NCI-H1417 (cell line): Measurements from ENCODE around the gene CD3D.
A peak's percentile ranks its signal among the peaks of the same experiment; 100 is the strongest.
"Not testable (repeated sequence)": the region's sequence is repeated elsewhere in the genome, so short reads cannot be mapped to it uniquely, and the experiment has no call there.

Source experiments
- DNase-seq, 3 experiments: peaks; one replicate each; lab custom pipeline; 2025; lab: John Stamatoyannopoulos, UW

Gene CD3D

DNA sequence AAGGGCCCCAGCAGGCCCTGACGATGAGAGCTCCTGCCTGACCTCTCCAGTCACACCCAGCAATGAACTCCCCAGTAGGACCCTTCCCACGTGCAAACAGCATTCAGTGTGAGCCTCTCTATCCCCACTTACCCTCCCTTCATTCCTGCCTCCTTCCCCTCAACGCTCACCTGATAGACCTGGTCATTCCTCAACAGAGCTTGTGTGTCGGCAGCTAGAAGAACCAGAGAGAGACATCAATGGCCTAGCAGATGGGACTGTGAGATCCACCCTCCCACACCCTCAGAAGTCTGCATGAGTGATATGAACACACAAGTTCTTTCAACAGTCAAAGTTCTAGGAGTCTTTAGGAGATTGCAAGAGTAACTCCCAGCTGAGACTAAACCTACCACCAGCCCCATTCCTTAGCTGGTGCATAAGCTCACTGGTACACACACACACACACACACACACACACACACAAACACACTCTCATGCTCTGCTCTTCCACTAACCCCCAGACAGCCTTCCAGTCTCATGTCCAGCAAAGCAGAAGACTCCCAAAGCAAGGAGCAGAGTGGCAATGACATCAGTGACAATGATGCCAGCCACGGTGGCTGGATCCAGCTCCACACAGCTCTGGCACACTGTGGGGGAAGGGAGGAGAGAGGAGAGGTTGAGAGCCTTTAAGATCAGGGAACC, 3.1 kb downstream of the CD3D start:
- no peak for DNase-seq

DNA sequence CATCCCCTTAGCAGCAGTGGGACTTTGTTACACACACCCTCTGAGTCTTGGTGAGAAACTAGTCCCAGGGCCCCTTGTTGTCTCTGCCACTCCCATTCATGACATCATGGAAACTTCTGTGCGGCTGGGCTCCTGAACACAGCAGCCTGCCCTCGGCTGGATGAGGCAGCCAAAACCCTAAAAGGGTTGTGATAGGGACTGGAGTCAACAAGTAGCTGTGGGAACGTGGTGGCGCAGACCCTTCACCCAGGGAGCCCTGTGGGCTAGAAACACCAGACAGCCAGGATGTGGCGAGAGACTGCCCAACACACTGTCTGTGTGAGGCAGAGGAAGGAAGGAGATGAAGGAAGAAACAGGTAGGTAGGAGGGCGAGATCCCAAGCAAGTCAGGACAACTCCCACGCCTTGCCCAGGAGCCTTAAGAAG, 3.9 kb downstream of the CD3D start:
- no peak for DNase-seq

DNA sequence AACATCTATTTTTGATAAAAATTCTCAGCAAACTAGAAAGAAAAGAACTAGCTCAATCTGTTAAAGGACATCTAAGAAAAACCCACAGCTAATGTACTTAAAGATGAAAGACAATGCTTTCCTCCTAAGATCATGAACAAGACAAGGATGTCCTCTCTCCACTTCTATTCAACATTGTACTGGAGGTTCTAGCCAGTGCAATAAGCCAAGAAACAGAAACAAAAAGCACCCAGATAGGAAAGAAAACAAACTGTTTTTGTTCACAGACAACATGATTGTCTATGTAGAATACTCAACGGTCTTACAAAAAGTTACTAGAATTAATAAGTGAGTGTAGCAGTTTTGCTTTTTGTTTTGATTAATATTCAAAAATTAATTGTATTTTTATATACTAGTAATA, 7.8 kb downstream of the CD3D start:
- DNase-seq, result no peak

DNA sequence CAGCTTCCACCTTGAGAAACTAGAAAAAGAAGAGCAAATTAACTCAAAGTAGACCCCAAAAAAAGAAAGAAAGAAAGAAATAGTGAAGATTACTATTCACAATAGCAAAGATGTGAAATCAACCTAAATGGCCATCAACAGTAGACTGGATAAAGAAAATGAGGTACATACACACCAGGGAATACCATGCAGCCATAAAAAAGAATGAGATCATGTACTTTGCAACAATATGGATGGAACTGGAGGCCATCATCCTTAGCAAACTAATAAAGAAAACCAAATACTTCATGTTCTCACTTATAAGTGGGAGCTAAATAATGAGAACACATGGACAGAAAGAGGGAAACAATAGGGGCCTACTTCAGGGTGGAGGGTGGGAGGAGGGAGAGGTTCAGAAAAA, 13.8 kb downstream of the CD3D start:
- DNase-seq, result no peak

DNA sequence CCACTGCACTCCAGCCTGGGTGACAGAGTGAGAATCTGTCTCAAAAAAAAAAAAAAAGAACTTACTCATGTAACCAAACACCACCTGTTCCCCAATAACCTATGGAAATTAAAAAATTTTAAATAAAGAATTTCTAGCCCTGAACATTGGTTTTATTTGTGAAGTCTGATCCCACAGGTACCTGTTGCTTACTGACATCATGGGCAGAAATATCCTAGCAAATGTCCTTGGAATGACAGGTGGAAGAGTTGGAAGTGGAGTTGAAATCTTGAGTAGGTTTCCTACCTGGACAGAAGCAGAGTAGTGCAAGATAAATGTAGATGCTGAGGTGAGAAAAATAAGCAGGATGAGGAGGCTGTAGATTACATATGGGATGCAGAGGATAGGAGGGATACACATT, 17.2 kb downstream of the CD3D start:
- no peak for DNase-seq

DNA sequence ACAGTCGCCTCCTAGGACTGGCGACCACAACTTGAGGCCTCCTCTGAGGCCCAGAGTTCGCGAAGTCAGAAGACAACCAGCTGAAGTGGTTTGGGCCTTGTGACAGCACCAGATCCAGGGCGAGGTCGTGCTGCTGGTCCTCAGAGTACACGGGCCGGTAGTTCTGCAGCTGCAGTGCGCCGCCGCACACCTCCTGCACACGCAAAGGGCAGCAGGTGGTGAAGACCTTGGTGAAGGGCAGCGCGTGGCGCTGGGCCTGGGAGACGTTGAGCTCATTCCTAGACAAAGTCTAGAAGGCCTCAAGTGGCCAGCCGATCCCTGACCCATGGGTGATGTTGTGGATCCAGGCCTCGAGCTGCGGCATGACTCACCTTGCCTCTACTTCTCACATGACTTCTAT, 19.8 kb downstream of the CD3D start:
- no peak for DNase-seq

DNA sequence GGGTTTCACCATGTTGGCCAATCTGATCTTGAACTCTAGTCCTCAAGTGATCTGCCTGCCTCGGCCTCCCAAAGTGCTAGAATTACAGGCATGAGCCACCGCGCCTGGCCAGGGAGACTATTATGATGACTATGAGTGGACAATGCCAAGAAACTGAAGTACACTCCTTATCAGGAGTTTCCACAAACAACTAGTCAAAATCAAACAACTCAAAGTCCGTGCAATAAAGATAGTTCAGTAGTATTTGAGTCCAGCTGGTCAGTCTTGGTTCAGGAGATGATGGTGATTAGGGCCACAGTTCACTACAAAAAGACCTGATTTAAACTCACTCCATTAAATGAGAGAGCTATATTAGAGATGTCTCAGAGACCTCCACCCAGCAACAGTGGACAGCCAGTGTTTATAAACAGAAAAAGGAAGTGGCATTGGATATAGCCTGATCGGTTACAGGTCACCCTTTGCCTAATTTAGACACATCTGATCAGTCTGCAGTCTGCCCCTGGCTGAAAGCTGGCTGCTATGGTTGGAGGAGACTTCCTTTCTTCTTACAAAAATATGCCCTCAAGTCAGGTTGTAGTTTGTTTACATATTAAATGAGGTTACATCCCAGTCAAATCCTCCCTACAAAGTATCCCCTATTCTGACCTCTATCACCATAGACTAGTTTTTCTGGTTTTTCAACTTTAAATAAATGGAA, 21.0 kb downstream of the CD3D start:
- no peak for DNase-seq

DNA sequence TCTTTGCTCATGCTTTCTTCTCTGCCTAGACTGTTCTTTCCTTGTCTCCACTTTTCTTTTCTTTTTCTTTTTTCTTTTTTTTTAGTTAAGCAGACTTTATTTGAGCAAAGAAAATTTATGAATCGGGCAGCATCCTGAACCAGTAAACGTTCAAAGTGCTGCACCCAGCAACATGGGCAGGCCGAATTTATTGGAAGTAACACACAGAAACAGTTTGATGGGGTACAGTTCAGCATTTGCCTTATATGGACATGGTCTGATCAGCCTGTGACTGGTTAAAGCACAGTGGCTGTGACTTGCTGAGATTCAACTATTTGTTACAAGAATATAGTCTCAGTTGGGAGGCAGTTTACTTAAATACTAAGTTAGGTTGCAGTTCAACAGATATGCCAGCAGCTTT, 22.0 kb downstream of the CD3D start:
- no peak for DNase-seq

DNA sequence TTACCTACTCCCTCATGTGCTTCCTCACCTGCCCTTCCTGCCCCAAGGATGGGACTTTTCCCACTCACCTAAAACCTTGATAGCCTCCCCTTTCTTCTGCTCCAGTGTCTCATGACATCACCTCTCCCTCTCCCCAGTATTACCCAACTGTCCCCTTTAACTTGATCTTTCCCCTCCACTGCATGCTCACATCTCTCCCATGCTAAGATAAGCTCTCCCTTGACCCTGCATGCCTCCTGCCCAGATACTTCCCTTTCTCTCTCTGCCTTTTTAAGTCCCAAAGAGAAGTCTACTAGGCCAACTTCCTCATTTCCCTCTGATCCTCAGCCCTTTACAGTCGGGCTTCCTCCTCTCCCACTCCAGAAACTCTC, 23.2 kb downstream of the CD3D start:
- DNase-seq, result no peak

DNA sequence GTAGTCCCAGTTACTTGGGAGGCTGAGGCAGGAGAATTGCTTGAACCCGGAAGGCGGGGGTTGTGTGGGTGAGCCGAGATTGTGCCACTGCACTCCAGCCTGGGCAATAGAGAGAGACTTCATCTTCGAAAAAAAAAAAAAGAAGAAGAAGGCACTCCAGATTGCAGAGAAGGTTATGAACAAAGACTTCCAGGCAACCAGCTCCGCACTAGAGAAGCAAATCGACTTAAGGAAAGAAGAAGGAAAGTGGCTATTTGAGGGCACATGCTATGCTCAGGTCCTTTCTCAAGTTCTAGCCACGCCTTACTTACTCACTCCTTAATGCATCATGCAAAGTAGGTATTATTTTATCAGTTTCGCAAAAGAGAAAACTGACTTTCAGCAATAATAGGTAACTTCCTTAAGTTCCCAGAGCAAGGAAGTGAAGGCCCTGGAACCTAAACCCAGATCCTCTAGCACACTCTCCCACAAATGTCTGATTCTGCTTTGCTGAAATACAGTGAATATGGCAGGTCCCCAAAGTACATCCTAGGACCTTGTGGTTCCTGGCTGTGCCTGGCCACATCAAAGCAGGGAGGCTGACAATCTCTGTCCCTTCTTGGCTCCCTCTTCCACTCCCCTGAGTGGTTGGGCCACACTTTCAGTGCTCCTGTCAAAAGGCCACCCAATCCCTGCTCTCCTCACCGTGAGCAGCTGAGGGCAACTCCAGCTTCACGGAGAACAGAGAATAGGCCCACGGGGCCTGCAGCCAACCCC, 23.7 kb downstream of the CD3D start:
- no peak for DNase-seq

DNA sequence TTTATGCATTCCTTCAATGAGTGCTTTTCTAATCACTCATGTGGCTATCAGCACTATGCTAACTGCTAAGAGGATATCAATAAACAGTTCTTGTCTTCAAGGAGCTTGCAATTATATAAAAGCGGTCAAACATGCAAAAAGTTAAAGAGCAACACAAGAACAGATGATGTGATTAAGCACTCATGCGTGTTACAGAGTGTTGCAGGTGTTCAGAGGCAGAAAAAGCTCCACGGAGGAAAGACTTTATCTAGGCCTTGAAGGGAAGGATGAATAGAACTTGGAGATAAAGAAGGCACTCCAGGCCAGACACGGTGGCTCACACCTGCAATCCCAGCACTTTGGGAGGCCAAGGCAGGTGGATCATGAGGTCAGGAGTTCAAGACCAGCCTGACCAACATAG, 24.4 kb downstream of the CD3D start:
- DNase-seq, result no peak

DNA sequence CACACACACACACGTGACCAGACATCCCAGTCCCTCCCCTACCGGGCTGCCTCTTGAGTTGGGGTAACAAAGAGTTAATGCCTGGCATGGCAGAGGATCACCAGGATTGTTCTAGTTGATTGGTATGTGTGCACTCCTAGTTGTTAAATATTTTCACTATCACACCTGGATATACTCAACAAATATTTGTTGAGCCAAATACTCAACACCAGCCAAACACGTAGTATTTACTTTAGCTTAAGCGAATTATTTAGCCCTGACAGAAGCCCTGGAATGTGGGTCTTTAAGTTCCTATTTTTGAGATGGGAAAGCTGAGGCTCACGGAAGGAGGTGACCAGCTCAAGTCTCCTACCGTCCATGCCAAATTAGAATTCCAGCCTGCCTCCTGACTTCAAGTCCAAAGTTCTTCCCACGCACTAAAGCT, 27.5 kb downstream of the CD3D start:
- peak in 1 of 3 experiments; percentile 20 for DNase-seq

DNA sequence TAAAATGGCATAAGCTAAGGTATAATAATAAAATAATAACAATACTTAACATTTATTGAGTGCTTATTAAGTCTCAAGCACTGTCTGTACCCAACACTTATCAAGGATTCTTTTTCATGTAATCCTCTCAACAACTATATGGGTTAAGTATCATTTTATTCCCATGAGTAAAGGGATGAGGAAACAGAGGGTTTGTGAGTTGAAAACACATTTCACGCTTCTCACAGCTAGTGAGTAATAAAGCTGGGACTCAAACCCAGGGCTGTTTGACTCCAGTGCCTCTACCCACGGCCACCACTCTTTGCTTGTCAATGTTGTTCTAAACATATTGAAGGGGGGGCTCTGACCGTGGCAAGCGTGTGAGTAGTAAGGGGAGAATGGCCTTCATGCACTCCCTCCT, 29.3 kb downstream of the CD3D start:
- no peak for DNase-seq

DNA sequence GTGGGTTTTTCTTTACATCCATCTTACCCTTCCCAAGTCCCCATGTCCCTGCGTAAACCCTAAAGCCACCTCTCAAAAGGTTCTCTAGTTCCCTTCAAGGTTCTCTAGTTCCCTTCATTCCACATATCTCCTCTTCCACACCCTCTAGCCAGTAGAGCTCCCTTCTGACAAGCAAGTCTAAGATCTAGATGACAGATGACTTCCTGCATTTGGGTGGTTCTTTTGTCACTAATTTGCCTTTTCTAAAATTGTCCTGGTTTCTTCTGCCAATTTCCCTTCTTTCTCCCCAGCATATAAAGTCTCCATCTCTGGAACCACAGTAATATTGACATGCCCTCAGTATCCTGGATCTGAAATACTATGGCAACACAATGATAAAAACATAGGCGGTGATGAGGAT, 30.2 kb downstream of the CD3D start:
- no peak for DNase-seq

DNA sequence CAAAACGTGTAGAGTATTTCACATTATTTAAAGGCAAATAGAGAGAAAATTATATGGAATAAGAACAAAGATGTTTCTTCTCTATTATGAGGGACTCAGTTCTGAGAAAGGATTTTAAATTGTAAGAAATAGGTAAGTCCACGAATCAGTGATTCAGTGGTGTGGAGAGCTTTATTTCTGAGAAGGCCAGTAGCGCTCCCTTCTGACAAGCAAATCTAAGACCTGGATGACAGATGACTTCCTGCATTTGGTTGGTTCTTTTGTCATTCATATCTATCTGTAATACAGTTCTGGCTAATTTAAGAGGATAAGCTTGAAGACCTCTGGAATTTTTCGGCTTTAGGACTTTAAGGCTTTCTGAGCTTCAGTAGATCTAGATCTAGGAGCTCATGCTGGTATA, 31.0 kb downstream of the CD3D start:
- DNase-seq, result no peak

DNA sequence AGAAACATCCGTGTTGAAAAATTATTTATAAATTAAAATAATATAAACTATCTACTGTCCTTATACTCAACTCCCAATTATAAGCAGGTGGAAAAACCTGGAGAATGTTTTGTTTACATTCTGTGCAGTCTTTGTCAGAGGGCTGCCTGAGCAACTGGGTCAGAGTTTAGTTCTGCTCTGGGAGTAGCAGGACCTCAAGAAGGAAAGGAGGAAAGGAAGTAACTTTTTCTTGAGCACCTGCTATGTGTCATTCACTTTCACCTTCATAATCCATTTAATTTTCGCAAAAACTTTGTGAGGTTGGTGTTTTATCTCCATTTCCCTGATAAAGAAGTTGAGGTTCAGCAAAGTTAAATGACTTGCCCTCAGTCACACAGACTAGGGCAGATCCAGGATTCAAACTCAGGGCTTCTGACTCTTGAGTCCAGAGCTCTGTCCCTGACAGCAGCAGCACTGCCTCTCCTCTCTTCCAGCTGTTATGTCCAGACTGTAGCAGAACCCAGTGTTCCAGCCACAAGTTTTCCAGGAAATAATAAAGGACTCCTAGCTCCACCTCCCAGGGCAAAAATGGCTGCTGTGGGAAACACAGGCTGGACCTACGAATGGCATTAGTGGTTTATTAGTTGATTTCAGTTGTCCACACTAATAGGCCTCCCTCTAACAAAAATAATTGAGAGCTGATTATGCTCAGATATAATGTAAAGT, 31.6 kb downstream of the CD3D start:
- DNase-seq, result no peak

DNA sequence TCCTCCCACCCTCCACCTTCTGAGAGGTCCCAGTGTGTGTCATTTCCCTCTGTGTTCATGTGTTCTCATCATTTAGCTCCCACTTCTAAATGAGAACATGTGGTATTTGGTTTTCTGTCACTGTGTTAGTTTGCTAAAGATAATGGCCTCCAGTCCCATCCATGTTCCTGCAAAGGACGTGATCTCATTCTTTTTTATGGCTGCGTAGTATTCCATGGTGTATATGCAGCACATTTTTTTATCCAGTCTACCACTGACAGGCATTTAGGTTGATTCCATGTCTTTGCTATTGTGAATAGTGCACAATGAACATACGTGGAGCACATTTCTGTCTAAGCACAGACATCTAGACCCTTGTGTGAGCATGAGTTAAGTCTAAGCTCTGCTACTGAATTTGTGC, 32.2 kb downstream of the CD3D start:
- DNase-seq, result no peak

DNA sequence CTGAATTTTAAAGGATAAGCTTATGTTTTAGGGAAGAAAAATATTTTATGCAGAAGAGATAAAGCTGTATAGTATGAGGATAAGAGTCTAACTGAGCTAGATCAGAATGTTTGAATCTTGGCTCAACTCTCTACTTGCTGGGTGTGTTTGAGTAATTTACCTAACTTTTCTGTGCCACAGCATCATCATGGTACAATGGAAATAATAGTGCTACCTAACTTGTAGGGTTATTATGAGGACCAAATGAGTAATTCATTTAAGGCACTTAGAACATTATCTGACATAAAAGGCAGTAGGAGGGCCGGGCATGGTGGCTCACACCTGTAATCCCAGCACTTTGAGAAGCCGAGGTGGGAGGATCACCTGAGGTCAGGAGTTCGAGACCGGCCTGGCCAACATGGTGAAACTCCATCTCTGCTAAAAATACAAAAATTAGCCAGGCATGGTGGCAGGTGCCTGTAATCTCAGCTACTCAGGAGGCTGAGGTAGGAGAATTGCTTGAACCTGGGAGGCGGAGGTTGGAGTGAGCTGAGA, 33.4 kb downstream of the CD3D start:
- not testable (repeated sequence) for DNase-seq

DNA sequence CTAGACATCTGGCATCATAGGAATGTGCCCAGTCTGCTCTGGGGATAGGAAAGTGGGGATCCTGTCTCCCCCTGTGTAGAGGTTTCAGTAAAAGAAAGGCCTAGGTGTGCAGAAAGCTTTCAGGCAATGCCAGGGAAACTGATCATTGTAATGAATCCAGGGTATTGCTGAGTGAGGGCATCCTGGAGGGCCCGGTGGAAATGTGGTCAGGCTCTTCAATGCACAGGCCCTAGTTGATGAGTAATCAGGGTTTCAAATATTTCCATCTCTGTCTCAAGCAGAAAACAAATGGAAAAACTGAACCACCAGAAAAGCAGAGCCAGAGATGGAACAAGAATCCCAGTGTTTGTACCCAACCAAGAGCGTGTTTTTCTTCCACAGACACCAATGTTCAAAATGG, 35.9 kb downstream of the CD3D start:
- no peak for DNase-seq

DNA sequence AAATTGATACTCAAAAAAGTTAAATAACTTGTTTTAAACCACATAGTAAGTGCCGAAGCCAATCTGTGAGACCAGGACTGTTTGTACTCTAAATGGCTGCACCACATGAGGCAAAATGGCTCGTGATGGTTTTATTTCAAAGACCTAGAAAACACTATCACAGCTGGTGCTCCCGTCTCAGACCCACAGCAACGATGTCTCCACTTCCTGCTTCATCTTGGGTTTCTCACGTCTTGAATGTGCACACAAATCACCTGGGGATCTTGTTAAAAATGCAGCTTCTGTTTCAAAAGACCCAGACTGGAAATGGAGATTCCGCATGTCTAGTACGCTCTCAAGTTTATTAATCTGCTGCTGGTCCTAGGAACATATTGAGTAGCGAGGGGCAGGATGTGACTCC, 36.8 kb downstream of the CD3D start:
- DNase-seq, result no peak

DNA sequence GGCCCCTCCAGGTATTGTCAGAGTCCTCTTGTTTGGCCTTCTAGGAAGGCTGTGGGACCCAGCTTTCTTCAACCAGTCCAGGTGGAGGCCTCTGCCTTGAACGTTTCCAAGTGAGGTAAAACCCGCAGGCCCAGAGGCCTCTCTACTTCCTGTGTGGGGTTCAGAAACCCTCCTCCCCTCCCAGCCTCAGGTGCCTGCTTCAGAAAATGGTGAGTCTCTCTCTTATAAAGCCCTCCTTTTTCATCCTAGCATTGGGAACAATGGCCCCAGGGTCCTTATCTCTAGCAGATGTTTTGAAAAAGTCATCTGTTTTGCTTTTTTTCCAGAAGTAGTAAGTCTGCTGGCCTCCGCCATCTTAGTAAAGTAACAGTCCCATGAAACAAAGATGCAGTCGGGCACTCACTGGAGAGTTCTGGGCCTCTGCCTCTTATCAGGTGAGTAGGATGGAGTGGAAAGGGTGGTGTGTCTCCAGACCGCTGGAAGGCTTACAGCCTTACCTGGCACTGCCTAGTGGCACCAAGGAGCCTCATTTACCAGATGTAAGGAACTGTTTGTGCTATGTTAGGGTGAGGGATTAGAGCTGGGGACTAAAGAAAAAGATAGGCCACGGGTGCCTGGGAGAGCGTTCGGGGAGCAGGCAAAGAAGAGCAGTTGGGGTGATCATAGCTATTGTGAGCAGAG, 37.8 kb downstream of the CD3D start, which contains the start of gene CD3E:
Gene CD3E, plus strand, starts transcription at position 163 of the 681 bp plus-strand sequence. Its CDS starts 223 bp downstream, at position 386.
- DNase-seq, result no peak

DNA sequence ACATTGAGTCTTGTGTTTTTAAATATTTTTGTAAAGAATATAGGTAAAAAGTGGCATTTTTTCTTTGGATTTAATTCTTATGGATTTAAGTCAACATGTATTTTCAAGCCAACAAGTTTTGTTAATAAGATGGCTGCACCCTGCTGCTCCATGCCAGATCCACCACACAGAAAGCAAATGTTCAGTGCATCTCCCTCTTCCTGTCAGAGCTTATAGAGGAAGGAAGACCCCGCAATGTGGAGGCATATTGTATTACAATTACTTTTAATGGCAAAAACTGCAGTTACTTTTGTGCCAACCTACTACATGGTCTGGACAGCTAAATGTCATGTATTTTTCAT, 38.3 kb downstream of the CD3D start:
- DNase-seq, result no peak
